Stimulated activated naive CD4-positive, alpha-beta T cell treated with Interleukin-2 at 50 U/mL for 16 hours (primary cell): ENCODE results near the gene PDCD2.
A peak's percentile ranks its signal among the peaks of the same experiment; 100 is the strongest.
"Not testable (repeated sequence)": the region's sequence is repeated elsewhere in the genome, so short reads cannot be mapped to it uniquely, and the experiment has no call there.

Source experiments
- DNase-seq: peaks from one replicate; lab custom pipeline; 2025; lab: John Stamatoyannopoulos, UW

Gene PDCD2

GRCh38 chr6:170552765-170553533 is 31.5 kb downstream of the PDCD2 start, which contains the start of gene PSMB1:
Gene PSMB1 (minus strand): TSS chr6:170553307. CDS start chr6:170553242, 65 bp downstream.
- peak; percentile 87 for DNase-seq

- no peak for DNase-seq
Observed at GRCh38 chr6:170545405-170545804, 39.0 kb downstream of the PDCD2 start.

- DNase-seq: no peak
Observed at GRCh38 chr6:170542031-170542719, 42.3 kb downstream of the PDCD2 start.

GRCh38 chr6:170537329-170537728 is 47.1 kb downstream of the PDCD2 start:
- DNase-seq: no peak

GRCh38 chr6:170536671-170537070 is 47.8 kb downstream of the PDCD2 start:
- no peak for DNase-seq

- no peak for DNase-seq
Observed at GRCh38 chr6:170535004-170535403, 49.4 kb downstream of the PDCD2 start.

- no peak for DNase-seq
Observed at GRCh38 chr6:170533792-170534191, 50.6 kb downstream of the PDCD2 start.

- no peak for DNase-seq
Observed at GRCh38 chr6:170532867-170533488, 51.5 kb downstream of the PDCD2 start.

- DNase-seq: peak; percentile 43
Observed at GRCh38 chr6:170529839-170530469, 54.5 kb downstream of the PDCD2 start.

GRCh38 chr6:170527995-170528394 is 56.4 kb downstream of the PDCD2 start:
- DNase-seq: not testable (repeated sequence)

GRCh38 chr6:170525795-170526194 is 58.6 kb downstream of the PDCD2 start:
- DNase-seq: no peak
